Spleen (tissue), 7 donors: Measurements from ENCODE around the gene ADA.

Source experiments
- CTCF ChIP-seq, 11 experiments: fragments of 200-600 bp in 7 of 11; fragments of 450-650 bp in 4 of 11; sonication (generic) in 4 of 11; IDR thresholded peaks in 8 of 11; conservative IDR thresholded peaks in 3 of 11; 1 replicate in 7 of 11; 2 replicates in 4 of 11; pipeline versions ENCODE4 v1.4.0 to v1.8.0; 2016 to 2021; ENCODE audit warnings: antibody characterized with exemption in 11 of 11, inconsistent platforms in 4 of 11, mild to moderate bottlenecking in 1 of 11
- POLR2AphosphoS5 ChIP-seq, 3 donors: sonication (generic); formaldehyde crosslinking; IDR thresholded peaks; one replicate each; pipeline ENCODE4 v1.5.1; 2017; ENCODE audit warnings: antibody characterized with exemption in 3 of 3
- donor health status: DM: no; HTN: no; CAD: no; lungs with moderate emphysema.
- donor health status: DM: no; HTN: no; CAD: no.
- donor health status: DM: no; HTN: no; CAD: no.

- TF ChIP-seq CTCF (IDR thresholded peaks at IDR 0.05 in 8 of 11, conservative IDR thresholded peaks at IDR 0.05 in 3 of 11) (no peak), POLR2AphosphoS5 (IDR thresholded peaks at IDR 0.05) (no peak)
Measured at GRCh38 chr20:44635877-44636276, 15.6 kb downstream of the ADA start.
